Activated CD4-positive, alpha-beta memory T cell treated with anti-CD3 and anti-CD28 coated beads for 36 hours (primary cell): Measurements from ENCODE around the gene MEGF6. TPM values are rescaled to one million over a fixed set of nuclear protein-coding genes. Genes with fewer than 3 reads are reported as not detected.

Experiments used
- CTCF ChIA-PET: fragments of 350-600 bp; sonication (Branson Sonifier 250); formaldehyde crosslinking; loops from one replicate; lab custom pipeline; 2021; ENCODE audit warnings: antibody characterized with exemption, inconsistent platforms; lab: Charles Lee
- POLR2A ChIA-PET: fragments of 350-600 bp; sonication (Branson Sonifier 250); formaldehyde crosslinking; loops from one replicate; lab custom pipeline; 2021; ENCODE audit warnings: antibody characterized with exemption; lab: Charles Lee
- DNase-seq: peaks from one replicate; pipeline ENCODE4 v3.0.0-alpha.2; 2020
- H3K27ac Mint-ChIP-seq: one replicate; pipeline ENCODE4 v1.8.0; 2021; ENCODE audit warnings: mixed read lengths
- H3K27me3 Mint-ChIP-seq: one replicate; pipeline ENCODE4 v1.8.0; 2021; ENCODE audit warnings: mixed read lengths
- H3K36me3 Mint-ChIP-seq: one replicate; pipeline ENCODE4 v1.8.0; 2021; ENCODE audit warnings: mixed read lengths
- H3K4me1 Mint-ChIP-seq: one replicate; pipeline ENCODE4 v1.8.0; 2021; ENCODE audit warnings: low read depth, mixed read lengths
- H3K4me3 Mint-ChIP-seq: one replicate; pipeline ENCODE4 v1.8.0; 2021; ENCODE audit warnings: mild to moderate bottlenecking, mixed read lengths
- H3K9me3 Mint-ChIP-seq: one replicate; pipeline ENCODE4 v1.8.0; 2021; ENCODE audit warnings: mixed read lengths
- intact Hi-C: fragments of 100-400 bp; cut with micrococcal nuclease; formaldehyde crosslinking; loops from one replicate; pipeline ENCODE4 v1.15.1; 2023
- total RNA-seq, 2 experiments: library from RNA; stranded (reverse); gene quantifications; one replicate each; pipeline ENCODE4 v1.2.3, GENCODE V29; 2021

The MEGF6 gene
- total RNA-seq, 2 experiments from 2014 or later: 6.8 to 9.8 TPM

- ChIA-PET POLR2A (no interaction called here), CTCF (no interaction called here)
- Mint-ChIP-seq H3K27me3 (no peaks in the 10 kb centered on the region), H3K4me1 (no peaks in the 10 kb centered on the region), H3K4me3 (no peak overlapping the region), H3K36me3 (no peaks in the 10 kb centered on the region), H3K27ac (no peak overlapping the region), H3K9me3 (no peaks in the 10 kb centered on the region)
- no peak for DNase-seq
- intact Hi-C loops: no loop called here
Observed at GRCh38 chr1:3510956-3511250, 100.4 kb downstream of the MEGF6 start.

- no peak for DNase-seq
- H3K4me1 Mint-ChIP-seq: no peaks in the 10 kb centered on the region
- no peaks in the 10 kb centered on the region for H3K9me3 Mint-ChIP-seq
- H3K27me3 Mint-ChIP-seq: no peaks in the 10 kb centered on the region
- no peak overlapping the region for H3K27ac Mint-ChIP-seq
- intact Hi-C loops: no loop called here
- ChIA-PET POLR2A (no interaction called here), CTCF (no interaction called here)
- no peaks in the 10 kb centered on the region for H3K36me3 Mint-ChIP-seq
- no peak overlapping the region for H3K4me3 Mint-ChIP-seq
Observed at GRCh38 chr1:3510136-3510955, 101.0 kb downstream of the MEGF6 start.

DNA sequence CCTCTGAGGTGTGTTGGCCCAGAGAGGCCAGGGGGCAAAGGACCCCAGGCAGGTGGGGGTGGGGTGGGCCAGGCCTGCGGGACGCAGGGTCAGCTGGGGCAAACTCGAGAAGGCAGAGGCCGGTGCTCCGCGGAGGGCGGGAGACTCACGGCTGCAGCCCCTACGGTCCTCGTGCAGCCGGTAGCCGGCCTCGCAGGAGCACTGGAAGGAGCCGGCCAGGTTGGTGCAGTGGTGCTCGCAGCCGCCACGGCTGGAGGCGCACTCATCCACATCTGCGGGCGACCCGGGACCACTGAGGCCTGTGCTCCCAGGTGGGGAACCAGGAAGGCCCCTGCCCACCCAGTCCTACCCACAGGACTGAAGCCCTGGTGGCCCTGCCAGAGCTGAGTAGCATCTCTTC lies 101.6 kb downstream of the MEGF6 start:
- H3K4me1 Mint-ChIP-seq: no peaks in the 10 kb centered on the region
- CTCF ChIA-PET: no interaction called here
- H3K27me3 Mint-ChIP-seq: no peaks in the 10 kb centered on the region
- H3K36me3 Mint-ChIP-seq: no peaks in the 10 kb centered on the region
- intact Hi-C loops: no loop called here
- POLR2A ChIA-PET: no interaction called here
- DNase-seq: no peak
- H3K9me3 Mint-ChIP-seq: no peaks in the 10 kb centered on the region
- H3K27ac Mint-ChIP-seq: no peak overlapping the region
- H3K4me3 Mint-ChIP-seq: no peak overlapping the region

DNA sequence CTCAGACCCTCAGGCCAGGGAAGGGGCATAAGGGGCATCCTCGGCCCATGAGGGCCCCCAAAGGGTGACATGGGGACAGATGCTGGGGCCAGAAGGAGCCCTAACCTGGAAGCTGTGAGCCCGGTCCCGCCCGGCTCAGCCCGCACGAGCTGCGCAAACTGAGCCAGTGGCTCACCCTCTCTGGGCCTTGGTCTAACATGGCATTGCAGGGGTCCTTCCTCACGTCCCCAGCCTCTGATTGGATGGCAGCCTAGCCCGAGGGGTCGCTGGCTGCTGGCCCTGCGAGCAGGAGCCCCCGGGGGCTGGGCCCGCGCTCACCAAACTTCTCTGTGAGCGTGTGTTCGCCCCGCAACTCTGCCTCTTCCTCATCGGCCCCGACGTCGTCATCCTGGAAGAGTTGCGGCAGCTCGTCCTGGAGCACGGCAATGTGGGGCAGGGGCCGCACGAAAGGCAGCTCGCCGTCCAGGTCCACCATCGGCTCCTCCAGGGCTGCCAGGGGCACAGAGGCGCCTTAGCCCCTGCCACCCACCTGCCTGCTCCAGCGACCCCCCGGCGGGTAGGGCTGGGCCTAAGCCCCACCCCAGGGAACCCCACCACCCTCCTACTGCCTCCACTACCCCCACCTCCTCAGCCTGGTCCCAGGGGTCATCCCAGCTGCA lies 102.4 kb downstream of the MEGF6 start:
- no peak for DNase-seq
- intact Hi-C loops: no loop called here
- ChIA-PET POLR2A (no interaction called here), CTCF (interaction anchor here (1.5 kb wide), 1 partner anchor 110 kb away, joined by 4 read pairs; no protein-coding TSS in a partner anchor)
- H3K27me3 Mint-ChIP-seq: no peaks in the 10 kb centered on the region
- no peaks in the 10 kb centered on the region for H3K4me1 Mint-ChIP-seq
- H3K36me3 Mint-ChIP-seq: no peaks in the 10 kb centered on the region
- no peak overlapping the region for H3K4me3 Mint-ChIP-seq
- no peak overlapping the region for H3K27ac Mint-ChIP-seq
- no peaks in the 10 kb centered on the region for H3K9me3 Mint-ChIP-seq

DNA sequence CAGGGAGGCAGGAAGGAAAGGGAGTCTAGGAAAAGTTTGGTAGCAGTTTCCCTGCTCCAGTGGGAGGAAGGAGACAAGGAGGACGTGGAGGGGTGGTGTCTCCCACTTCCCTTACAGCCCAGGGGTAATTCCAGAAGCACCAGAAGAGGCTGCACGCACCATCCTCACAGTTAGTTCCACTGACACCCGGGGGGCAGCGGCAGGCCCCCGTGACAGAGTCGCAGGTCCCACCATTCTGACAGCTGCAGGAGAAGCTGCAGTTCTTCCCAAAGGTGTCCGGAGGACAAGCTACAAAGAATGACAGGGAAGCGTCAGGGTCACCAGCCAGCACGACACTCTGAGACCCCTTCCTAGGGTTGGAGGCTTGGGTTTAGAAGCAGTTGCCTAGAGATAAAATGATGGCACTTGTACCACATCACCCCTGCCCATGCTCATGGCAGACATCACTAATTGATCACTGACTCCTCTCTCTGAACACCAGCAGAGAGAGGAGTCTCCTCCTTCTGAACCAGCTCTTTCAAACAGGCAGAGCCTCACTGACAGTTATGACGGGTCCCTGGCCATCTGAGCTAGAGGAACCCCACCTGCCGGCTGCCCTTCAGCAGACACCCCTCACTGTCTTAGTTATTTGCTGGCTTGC lies 103.6 kb downstream of the MEGF6 start:
- Mint-ChIP-seq H3K27me3 (no peaks in the 10 kb centered on the region), H3K9me3 (no peaks in the 10 kb centered on the region), H3K36me3 (no peaks in the 10 kb centered on the region), H3K4me3 (no peak overlapping the region), H3K27ac (no peak overlapping the region), H3K4me1 (no peaks in the 10 kb centered on the region)
- ChIA-PET CTCF (interaction anchor here (1.5 kb wide), 1 partner anchor 111 kb away, joined by 4 read pairs; no protein-coding TSS in a partner anchor), POLR2A (no interaction called here)
- intact Hi-C loops: no loop called here
- DNase-seq: no peak

DNA sequence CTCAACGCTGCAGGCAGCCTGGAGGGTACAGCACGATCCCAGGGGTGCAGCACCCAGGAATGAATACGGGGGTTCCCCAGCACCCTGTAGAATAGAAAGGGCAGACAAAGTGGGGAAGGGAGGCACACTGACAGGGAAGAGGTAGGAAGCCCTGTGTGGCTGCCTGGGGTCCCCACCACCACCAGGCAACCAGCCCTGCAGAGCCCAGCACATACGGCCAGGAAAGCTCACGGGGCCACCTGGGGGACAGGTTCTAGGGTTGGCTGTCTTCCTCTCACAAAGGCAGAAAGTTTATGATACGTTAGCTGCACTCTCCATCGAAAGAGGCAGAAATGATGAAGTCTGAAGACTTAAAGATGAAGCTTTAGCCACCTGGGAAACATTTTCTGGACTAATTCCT lies 104.4 kb downstream of the MEGF6 start:
- no peak overlapping the region for H3K27ac Mint-ChIP-seq

DNA sequence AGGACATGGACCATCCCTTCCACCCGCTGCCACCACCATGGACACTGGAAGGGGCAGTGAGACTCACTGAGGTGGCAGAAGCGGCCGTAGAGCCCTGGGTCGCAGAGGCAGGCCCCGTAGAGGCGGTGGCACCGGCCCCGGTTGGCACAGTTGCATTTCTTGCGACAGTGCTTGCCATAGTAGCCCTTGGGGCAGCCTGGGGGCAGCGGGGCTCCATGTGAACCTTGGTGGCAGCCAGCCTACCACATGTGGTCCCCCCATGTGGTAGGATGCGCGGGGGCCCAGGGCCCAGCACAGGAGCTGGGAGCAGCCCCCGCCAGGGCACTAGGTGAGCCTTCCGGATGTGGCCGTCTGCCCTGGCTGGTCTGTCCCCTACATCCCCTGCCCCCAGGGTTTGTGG lies 105.3 kb downstream of the MEGF6 start:
- no peak overlapping the region for H3K27ac Mint-ChIP-seq
- no peaks in the 10 kb centered on the region for H3K36me3 Mint-ChIP-seq
- H3K9me3 Mint-ChIP-seq: no peaks in the 10 kb centered on the region
- intact Hi-C loops: no loop called here
- H3K4me1 Mint-ChIP-seq: no peaks in the 10 kb centered on the region
- no peak for DNase-seq
- POLR2A ChIA-PET: no interaction called here
- H3K4me3 Mint-ChIP-seq: no peak overlapping the region
- CTCF ChIA-PET: no interaction called here
- H3K27me3 Mint-ChIP-seq: no peaks in the 10 kb centered on the region

More for the DNA sequence above, 104.4 kb downstream of the MEGF6 start:
- CTCF ChIA-PET: no interaction called here
- no peaks in the 10 kb centered on the region for H3K4me1 Mint-ChIP-seq
- no peak overlapping the region for H3K4me3 Mint-ChIP-seq
- H3K27me3 Mint-ChIP-seq: no peaks in the 10 kb centered on the region
- no peaks in the 10 kb centered on the region for H3K36me3 Mint-ChIP-seq
- POLR2A ChIA-PET: no interaction called here
- intact Hi-C loops: no loop called here
- H3K9me3 Mint-ChIP-seq: no peaks in the 10 kb centered on the region
- no peak for DNase-seq

DNA sequence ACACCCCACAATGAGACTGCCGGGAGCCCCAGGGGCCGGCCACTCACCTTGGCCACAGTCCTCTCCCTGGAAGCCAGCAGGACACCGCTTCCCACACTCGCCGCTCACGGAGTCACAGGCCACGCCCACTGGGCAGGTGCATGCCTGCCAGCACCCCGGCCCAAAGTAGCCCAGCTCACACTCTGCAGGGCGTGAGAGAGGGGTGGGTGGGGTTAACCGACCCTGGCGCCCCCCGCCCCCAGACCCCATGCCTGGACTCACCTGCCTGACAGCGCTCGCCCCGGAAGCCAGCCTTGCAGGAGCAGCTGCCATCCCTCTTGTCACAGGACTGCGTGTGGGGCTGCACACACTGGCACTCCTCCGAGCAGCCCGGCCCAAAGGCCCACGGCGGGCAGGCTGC lies 106.1 kb downstream of the MEGF6 start:
- Mint-ChIP-seq H3K27ac (no peak overlapping the region), H3K4me3 (no peak overlapping the region), H3K36me3 (no peaks in the 10 kb centered on the region), H3K4me1 (no peaks in the 10 kb centered on the region), H3K27me3 (no peaks in the 10 kb centered on the region), H3K9me3 (no peaks in the 10 kb centered on the region)
- intact Hi-C loops: no loop called here
- CTCF ChIA-PET: no interaction called here
- no peak for DNase-seq
- POLR2A ChIA-PET: no interaction called here

DNA sequence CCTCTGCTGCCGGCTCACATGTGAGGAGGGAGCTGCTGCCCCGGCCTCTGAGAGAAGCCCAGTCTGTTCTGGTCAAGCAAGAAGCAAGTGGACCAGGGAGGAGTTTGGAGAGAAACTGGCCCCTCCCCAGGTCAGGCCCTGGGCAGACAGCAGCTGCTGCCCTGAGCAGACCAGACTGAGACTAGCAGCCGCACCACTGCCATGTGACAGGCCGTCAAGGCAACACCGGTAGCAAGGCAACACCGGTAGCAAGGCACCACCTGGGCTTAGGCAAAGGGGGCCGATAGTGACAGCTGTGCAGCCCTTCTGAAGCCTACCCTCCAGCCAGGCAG lies 106.5 kb downstream of the MEGF6 start:
- no peaks in the 10 kb centered on the region for H3K9me3 Mint-ChIP-seq
- H3K36me3 Mint-ChIP-seq: no peaks in the 10 kb centered on the region
- POLR2A ChIA-PET: no interaction called here
- no peak overlapping the region for H3K4me3 Mint-ChIP-seq
- CTCF ChIA-PET: no interaction called here
- DNase-seq: no peak
- H3K4me1 Mint-ChIP-seq: no peaks in the 10 kb centered on the region
- intact Hi-C loops: no loop called here
- H3K27me3 Mint-ChIP-seq: no peaks in the 10 kb centered on the region
- no peak overlapping the region for H3K27ac Mint-ChIP-seq

- Mint-ChIP-seq H3K36me3 (no peaks in the 10 kb centered on the region), H3K9me3 (no peaks in the 10 kb centered on the region), H3K4me1 (no peaks in the 10 kb centered on the region), H3K27ac (no peak overlapping the region), H3K27me3 (no peaks in the 10 kb centered on the region), H3K4me3 (no peak overlapping the region)
- CTCF ChIA-PET: no interaction called here
- DNase-seq: no peak
- POLR2A ChIA-PET: no interaction called here
- intact Hi-C loops: no loop called here
Observed at GRCh38 chr1:3504151-3504821, 107.0 kb downstream of the MEGF6 start.

GRCh38 chr1:3503525-3503886 lies 107.8 kb downstream of the MEGF6 start:
- no peak for DNase-seq
- no peaks in the 10 kb centered on the region for H3K36me3 Mint-ChIP-seq
- no peaks in the 10 kb centered on the region for H3K27me3 Mint-ChIP-seq
- no peak overlapping the region for H3K4me3 Mint-ChIP-seq
- H3K27ac Mint-ChIP-seq: no peak overlapping the region
- H3K9me3 Mint-ChIP-seq: no peaks in the 10 kb centered on the region
- no peaks in the 10 kb centered on the region for H3K4me1 Mint-ChIP-seq
- intact Hi-C loops: no loop called here
- ChIA-PET CTCF (no interaction called here), POLR2A (no interaction called here)

DNA sequence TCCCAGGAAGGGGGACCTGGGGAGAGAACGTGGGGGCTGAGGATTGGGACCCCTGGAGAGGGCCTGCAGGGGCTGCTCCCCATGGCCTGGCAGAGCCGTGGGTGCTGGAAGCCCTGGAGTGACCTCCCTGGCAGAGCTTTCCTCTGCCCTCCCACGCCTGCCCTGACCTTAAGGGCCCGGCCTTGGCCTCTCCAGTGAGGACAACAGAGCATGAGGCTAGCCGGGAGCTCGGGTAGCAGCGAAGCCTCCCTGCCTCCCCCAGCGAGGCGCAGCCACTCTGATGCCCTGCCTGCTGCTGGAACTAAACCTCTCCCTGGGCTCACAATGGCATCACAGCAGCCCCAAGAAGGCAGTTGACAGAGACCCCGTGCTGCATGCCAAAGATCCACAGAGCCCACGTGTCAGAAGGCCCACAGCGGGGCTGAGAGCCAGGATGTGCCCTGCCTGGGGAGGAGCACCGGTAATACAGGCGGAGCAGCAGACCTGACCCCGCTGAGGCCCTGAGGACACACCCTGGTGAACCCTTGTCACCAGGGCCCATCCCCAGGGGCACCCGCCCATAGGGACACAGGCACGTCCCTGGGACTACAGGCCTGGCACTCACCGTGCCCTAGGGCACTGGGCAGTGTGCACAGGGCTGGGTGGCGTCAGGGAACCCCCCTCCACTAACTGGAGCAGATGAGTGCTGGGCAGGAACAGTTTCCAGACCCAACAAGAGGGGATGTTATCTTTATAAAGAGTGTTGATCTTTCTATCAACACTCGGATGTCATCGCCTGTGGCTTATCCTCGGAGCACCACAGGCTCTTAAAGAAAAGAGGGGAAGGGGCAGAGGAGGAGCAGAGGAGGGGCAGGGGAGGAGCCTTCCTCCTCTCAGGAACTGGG lies 108.4 kb downstream of the MEGF6 start:
- no peaks in the 10 kb centered on the region for H3K27me3 Mint-ChIP-seq
- CTCF ChIA-PET: interaction anchor here (1.1 kb wide), 1 partner anchor 12 kb away, joined by 6 read pairs; no protein-coding TSS in a partner anchor
- H3K4me3 Mint-ChIP-seq: no peak overlapping the region
- no peaks in the 10 kb centered on the region for H3K36me3 Mint-ChIP-seq
- POLR2A ChIA-PET: no interaction called here
- no peak for DNase-seq
- no peak overlapping the region for H3K27ac Mint-ChIP-seq
- intact Hi-C loops: no loop called here
- no peaks in the 10 kb centered on the region for H3K9me3 Mint-ChIP-seq
- no peaks in the 10 kb centered on the region for H3K4me1 Mint-ChIP-seq
